Neural progenitor cell (in vitro differentiated cells): ENCODE measurements around the gene SPTLC3. TPM values are rescaled to one million over a fixed set of nuclear protein-coding genes. Genes with fewer than 3 reads are reported as not detected.

ENCODE experiments used
- DNase-seq: peaks from one replicate; pipeline ENCODE4 v3.0.0-alpha.2; 2016; ENCODE audit warnings: low spot score
- H2AFZ ChIP-seq: fragments of 200-600 bp; sonication (generic); replicated peaks from 2 replicates; pipeline ENCODE4 v1.6.1; 2016; ENCODE audit warnings: antibody characterized with exemption
- H3F3A ChIP-seq: fragments of 200-600 bp; sonication (generic); 2 replicates; pipeline ENCODE4 v1.6.1; 2016; ENCODE audit warnings: antibody characterized with exemption, low read depth
- H3K27ac ChIP-seq: fragments of 200-600 bp; sonication (generic); 2 replicates; pipeline ENCODE4 v1.5.1; 2016; ENCODE audit warnings: mild to moderate bottlenecking
- H3K27me3 ChIP-seq: fragments of 200-600 bp; sonication (generic); 2 replicates; pipeline ENCODE4 v1.6.1; 2016; ENCODE audit warnings: mild to moderate bottlenecking, moderate library complexity
- H3K36me3 ChIP-seq: fragments of 200-600 bp; sonication (generic); 2 replicates; pipeline ENCODE4 v1.5.1; 2016
- H3K4me1 ChIP-seq: fragments of 200-600 bp; sonication (generic); 2 replicates; pipeline ENCODE4 v1.6.1; 2016; ENCODE audit warnings: mixed run types
- H3K4me2 ChIP-seq: fragments of 200-600 bp; sonication (generic); 2 replicates; pipeline ENCODE4 v1.6.1; 2016
- H3K4me3 ChIP-seq: fragments of 200-600 bp; sonication (generic); 2 replicates; pipeline ENCODE4 v1.5.1; 2016
- H3K79me2 ChIP-seq: fragments of 200-600 bp; sonication (generic); 2 replicates; pipeline ENCODE4 v1.6.1; 2016; ENCODE audit warnings: low read depth
- H3K9ac ChIP-seq: fragments of 200-600 bp; sonication (generic); 2 replicates; pipeline ENCODE4 v1.6.1; 2016
- H3K9me3 ChIP-seq: fragments of 200-600 bp; sonication (generic); 2 replicates; pipeline ENCODE4 v1.5.1; 2016; ENCODE audit warnings: low read depth
- H4K20me1 ChIP-seq: fragments of 200-600 bp; sonication (generic); 2 replicates; pipeline ENCODE4 v1.6.1; 2016; ENCODE audit warnings: low read depth
- H3K27ac Mint-ChIP-seq: 3 replicates; pipeline ENCODE4 v1.8.0; 2021; ENCODE audit warnings: mixed read lengths
- H3K27me3 Mint-ChIP-seq: 2 replicates; pipeline ENCODE4 v1.8.0; 2022; ENCODE audit warnings: low read depth, mild to moderate bottlenecking, inconsistent platforms, moderate library complexity, mixed read lengths; ENCODE audit not compliant: insufficient read depth
- H3K36me3 Mint-ChIP-seq: 3 replicates; pipeline ENCODE4 v1.8.0; 2021; ENCODE audit warnings: mixed read lengths
- H3K4me1 Mint-ChIP-seq: 3 replicates; pipeline ENCODE4 v1.8.0; 2021; ENCODE audit warnings: mixed read lengths
- H3K4me3 Mint-ChIP-seq: 3 replicates; pipeline ENCODE4 v1.8.0; 2021; ENCODE audit warnings: mild to moderate bottlenecking, moderate library complexity, mixed read lengths
- H3K9me3 Mint-ChIP-seq: 3 replicates; pipeline ENCODE4 v1.8.0; 2020; ENCODE audit warnings: mixed read lengths
- CTCF ChIP-seq: fragments of 200-600 bp; sonication (generic); IDR thresholded peaks from 2 replicates; pipeline ENCODE4 v1.5.1; 2017; ENCODE audit warnings: antibody characterized with exemption, mild to moderate bottlenecking
- EZH2 ChIP-seq: fragments of 200-600 bp; sonication (generic); IDR thresholded peaks from 2 replicates; pipeline ENCODE4 v1.6.1; 2017; ENCODE audit warnings: antibody characterized with exemption, mild to moderate bottlenecking, moderate library complexity
- EZH2phosphoT487 ChIP-seq: fragments of 200-600 bp; sonication (generic); IDR thresholded peaks from 2 replicates; pipeline ENCODE4 v1.6.1; 2017; ENCODE audit warnings: antibody characterized with exemption
- total RNA-seq: library from RNA; depleted of rRNA; stranded (reverse); fragments of >200 nt; gene quantifications from 2 replicates; pipeline ENCODE4 v1.2.3, GENCODE V29; 2015; ENCODE audit warnings: low replicate concordance

Gene SPTLC3
- total RNA-seq, 1 donor from 2014 or later: 4.2 TPM

GRCh38 chr20:13159889-13160288, 151.1 kb downstream of the SPTLC3 start:
- Histone ChIP-seq H3F3A (no peaks in the 10 kb centered on the region), H3K27ac (no peak overlapping the region), H3K79me2 (no peaks in the 10 kb centered on the region), H3K27me3 (peaks cover 2% of the 10 kb centered on the region), H3K4me2 (no peak overlapping the region), H3K9ac (no peak overlapping the region), H4K20me1 (no peaks in the 10 kb centered on the region), H3K4me1 (peaks cover 7% of the 10 kb centered on the region), H3K9me3 (no peaks in the 10 kb centered on the region), H3K4me3 (no peak overlapping the region), H2AFZ (no peak overlapping the region), H3K36me3 (no peaks in the 10 kb centered on the region)
- DNase-seq: no peak
- Mint-ChIP-seq H3K27ac (no peak overlapping the region), H3K36me3 (no peaks in the 10 kb centered on the region), H3K27me3 (no peaks in the 10 kb centered on the region), H3K4me1 (peaks cover 7% of the 10 kb centered on the region), H3K4me3 (no peak overlapping the region), H3K9me3 (no peaks in the 10 kb centered on the region)
- no peak for TF ChIP-seq EZH2
- no peak for TF ChIP-seq EZH2phosphoT487
- TF ChIP-seq CTCF: no peak

GRCh38 chr20:13165203-13165602, 156.4 kb downstream of the SPTLC3 start:
- H3K27me3 Mint-ChIP-seq: no peaks in the 10 kb centered on the region
- H3K9ac ChIP-seq: no peak overlapping the region
- no peaks in the 10 kb centered on the region for H4K20me1 ChIP-seq
- no peak overlapping the region for H3K27ac Mint-ChIP-seq
- H3K9me3 ChIP-seq: no peaks in the 10 kb centered on the region
- H3K36me3 ChIP-seq: no peaks in the 10 kb centered on the region
- peaks cover 20% of the 10 kb centered on the region for H3K4me1 ChIP-seq
- H3K4me1 Mint-ChIP-seq: peaks cover 9% of the 10 kb centered on the region
- no peak for DNase-seq
- no peak overlapping the region for H2AFZ ChIP-seq
- no peak overlapping the region for H3K4me3 ChIP-seq
- H3K9me3 Mint-ChIP-seq: no peaks in the 10 kb centered on the region
- H3K36me3 Mint-ChIP-seq: no peaks in the 10 kb centered on the region
- H3F3A ChIP-seq: no peaks in the 10 kb centered on the region
- no peak overlapping the region for H3K4me3 Mint-ChIP-seq
- TF ChIP-seq EZH2 (no peak), EZH2phosphoT487 (no peak), CTCF (no peak)
- no peak overlapping the region for H3K27ac ChIP-seq
- no peaks in the 10 kb centered on the region for H3K27me3 ChIP-seq
- no peaks in the 10 kb centered on the region for H3K79me2 ChIP-seq
- no peak overlapping the region for H3K4me2 ChIP-seq

- H3K4me3 Mint-ChIP-seq: no peak overlapping the region
- no peaks in the 10 kb centered on the region for H3K9me3 Mint-ChIP-seq
- H3K27me3 Mint-ChIP-seq: no peaks in the 10 kb centered on the region
- no peak overlapping the region for H3K27ac ChIP-seq
- H3F3A ChIP-seq: no peaks in the 10 kb centered on the region
- no peaks in the 10 kb centered on the region for H3K27me3 ChIP-seq
- H3K4me3 ChIP-seq: no peak overlapping the region
- H3K36me3 Mint-ChIP-seq: no peaks in the 10 kb centered on the region
- H3K4me1 Mint-ChIP-seq: peaks cover 9% of the 10 kb centered on the region
- DNase-seq: no peak
- H3K9me3 ChIP-seq: no peaks in the 10 kb centered on the region
- H3K79me2 ChIP-seq: no peaks in the 10 kb centered on the region
- H2AFZ ChIP-seq: no peak overlapping the region
- TF ChIP-seq CTCF (no peak), EZH2phosphoT487 (no peak)
- no peaks in the 10 kb centered on the region for H4K20me1 ChIP-seq
- H3K9ac ChIP-seq: no peak overlapping the region
- no peak overlapping the region for H3K27ac Mint-ChIP-seq
- peaks cover 20% of the 10 kb centered on the region for H3K4me1 ChIP-seq
- H3K4me2 ChIP-seq: no peak overlapping the region
- no peaks in the 10 kb centered on the region for H3K36me3 ChIP-seq
Measured at GRCh38 chr20:13166011-13166410, 157.2 kb downstream of the SPTLC3 start.

GRCh38 chr20:13166437-13166836, 157.7 kb downstream of the SPTLC3 start:
- Histone ChIP-seq H3F3A (no peaks in the 10 kb centered on the region), H4K20me1 (no peaks in the 10 kb centered on the region), H3K27me3 (no peaks in the 10 kb centered on the region), H3K9me3 (no peaks in the 10 kb centered on the region), H3K27ac (no peak overlapping the region), H3K36me3 (no peaks in the 10 kb centered on the region), H2AFZ (no peak overlapping the region), H3K4me1 (peaks cover 20% of the 10 kb centered on the region), H3K4me3 (no peak overlapping the region), H3K9ac (no peak overlapping the region), H3K79me2 (no peaks in the 10 kb centered on the region), H3K4me2 (no peak overlapping the region)
- no peaks in the 10 kb centered on the region for H3K9me3 Mint-ChIP-seq
- DNase-seq: no peak
- no peak overlapping the region for H3K27ac Mint-ChIP-seq
- peaks cover 9% of the 10 kb centered on the region for H3K4me1 Mint-ChIP-seq
- no peak overlapping the region for H3K4me3 Mint-ChIP-seq
- no peaks in the 10 kb centered on the region for H3K36me3 Mint-ChIP-seq
- H3K27me3 Mint-ChIP-seq: no peaks in the 10 kb centered on the region
- TF ChIP-seq CTCF: no peak
- no peak for TF ChIP-seq EZH2
